Osteocyte (in vitro differentiated cells): ENCODE measurements around the gene TNFSF13B. TPM values are rescaled to one million over a fixed set of nuclear protein-coding genes. Genes with fewer than 3 reads are reported as not detected.

ENCODE experiments used
- DNase-seq: peaks from one replicate; pipeline ENCODE4 v3.0.0; 2021; ENCODE audit warnings: mixed read lengths; ENCODE audit not compliant: unreplicated experiment; ENCODE audit errors: extremely low spot score
- H3K27ac Mint-ChIP-seq: one replicate; pipeline ENCODE4 v1.8.0; 2021; ENCODE audit warnings: mild to moderate bottlenecking, mixed read lengths; ENCODE audit not compliant: unreplicated experiment
- H3K27me3 Mint-ChIP-seq: one replicate; pipeline ENCODE4 v1.8.0; 2021; ENCODE audit warnings: mixed read lengths; ENCODE audit not compliant: unreplicated experiment
- H3K36me3 Mint-ChIP-seq: one replicate; pipeline ENCODE4 v1.8.0; 2021; ENCODE audit warnings: mixed read lengths; ENCODE audit not compliant: unreplicated experiment
- H3K4me1 Mint-ChIP-seq: one replicate; pipeline ENCODE4 v1.8.0; 2021; ENCODE audit warnings: mixed read lengths; ENCODE audit not compliant: unreplicated experiment
- H3K4me3 Mint-ChIP-seq: one replicate; pipeline ENCODE4 v1.8.0; 2021; ENCODE audit warnings: mild to moderate bottlenecking, moderate library complexity, mixed read lengths; ENCODE audit not compliant: unreplicated experiment
- H3K9me3 Mint-ChIP-seq: one replicate; pipeline ENCODE4 v1.8.0; 2021; ENCODE audit warnings: mixed read lengths; ENCODE audit not compliant: unreplicated experiment
- CTCF ChIP-seq: fragments of 200-600 bp; sonication (generic); IDR thresholded peaks from 2 replicates; pipeline ENCODE4 v1.5.0; 2021; ENCODE audit warnings: antibody characterized with exemption, mild to moderate bottlenecking, moderate library complexity
- total RNA-seq: library from RNA; stranded (reverse); gene quantifications from 2 replicates; pipeline ENCODE4 v1.2.1, GENCODE V29; 2021

Gene TNFSF13B
- total RNA-seq, 1 donor from 2014 or later, result 1.7 TPM

DNA sequence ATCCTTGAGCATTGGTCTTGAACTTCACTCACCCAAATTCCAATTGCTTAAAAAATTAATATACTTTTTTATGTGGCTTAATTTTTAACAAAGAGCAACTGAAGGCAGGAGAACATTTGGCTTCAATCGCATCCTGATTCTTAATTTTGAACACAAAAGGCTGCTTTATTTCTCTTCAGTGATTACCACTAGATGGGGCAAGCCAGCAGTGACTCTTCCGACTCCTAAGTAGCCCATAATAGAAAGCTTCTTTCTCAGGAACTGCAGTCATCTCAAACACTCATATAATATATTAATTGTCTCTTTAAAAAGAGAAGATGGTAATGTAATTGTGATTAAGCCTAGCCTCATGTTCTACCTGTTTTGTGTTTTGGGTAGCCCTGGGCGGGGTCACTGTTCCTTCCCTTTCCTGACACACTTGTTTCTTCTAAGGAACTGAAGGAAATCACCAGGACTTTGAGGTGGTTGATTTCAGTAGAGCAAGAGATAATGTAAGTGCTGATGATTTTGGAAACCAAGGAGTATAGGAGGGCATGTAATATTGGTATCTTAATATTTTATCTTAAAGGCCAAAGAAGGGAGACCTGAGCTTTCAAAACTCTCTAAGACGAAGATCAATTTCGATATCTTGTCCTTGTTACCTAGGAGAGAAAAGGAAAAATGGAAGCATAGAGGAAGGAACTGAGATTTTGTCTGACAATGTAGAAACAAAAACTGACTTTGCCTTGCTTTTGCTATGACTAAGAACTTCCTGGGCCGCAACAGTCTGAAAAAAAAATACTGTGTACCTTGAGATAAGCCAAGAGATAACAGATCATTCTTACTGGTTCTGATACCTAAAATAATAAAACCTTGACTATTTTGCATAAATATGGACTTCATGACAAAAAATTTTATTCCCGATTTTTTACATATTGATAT, 73.1 kb downstream of the TNFSF13B start:
- Mint-ChIP-seq H3K36me3 (no peaks in the 10 kb centered on the region), H3K27ac (no peak overlapping the region), H3K4me1 (no peaks in the 10 kb centered on the region), H3K4me3 (no peak overlapping the region), H3K9me3 (no peaks in the 10 kb centered on the region), H3K27me3 (peaks cover 68% of the 10 kb centered on the region)
- TF ChIP-seq CTCF, result peak; percentile 79
- DNase-seq, result no peak

DNA sequence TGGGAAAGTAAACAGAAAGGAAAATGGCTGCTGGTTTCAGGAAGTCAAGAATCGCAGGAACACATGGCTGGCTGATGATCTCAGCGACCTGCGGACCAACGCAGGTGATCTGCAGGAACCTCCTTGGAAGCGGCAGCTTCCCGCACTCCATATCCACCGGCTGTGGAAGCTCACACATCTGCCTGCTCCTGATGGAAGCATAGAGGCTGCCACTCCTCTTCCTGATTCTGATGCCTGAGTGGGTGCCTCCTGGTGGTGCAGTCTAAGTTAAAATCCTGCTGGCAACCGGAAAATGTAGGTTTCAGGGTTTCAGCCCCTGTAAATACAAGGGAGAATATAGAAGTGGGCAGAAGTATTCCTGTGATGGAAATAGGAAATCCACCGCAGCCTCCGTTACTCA, 75.5 kb downstream of the TNFSF13B start:
- Mint-ChIP-seq H3K27ac (no peak overlapping the region), H3K36me3 (no peaks in the 10 kb centered on the region), H3K4me1 (no peaks in the 10 kb centered on the region), H3K4me3 (no peak overlapping the region), H3K27me3 (peaks cover 57% of the 10 kb centered on the region), H3K9me3 (no peaks in the 10 kb centered on the region)
- no peak for DNase-seq
- no peak for TF ChIP-seq CTCF

GRCh38 chr13:108346376-108346775, 76.9 kb downstream of the TNFSF13B start:
- Mint-ChIP-seq H3K9me3 (no peaks in the 10 kb centered on the region), H3K27me3 (peaks cover 56% of the 10 kb centered on the region), H3K4me3 (no peak overlapping the region), H3K4me1 (no peaks in the 10 kb centered on the region), H3K36me3 (no peaks in the 10 kb centered on the region), H3K27ac (no peak overlapping the region)
- no peak for DNase-seq
- TF ChIP-seq CTCF, result no peak

DNA sequence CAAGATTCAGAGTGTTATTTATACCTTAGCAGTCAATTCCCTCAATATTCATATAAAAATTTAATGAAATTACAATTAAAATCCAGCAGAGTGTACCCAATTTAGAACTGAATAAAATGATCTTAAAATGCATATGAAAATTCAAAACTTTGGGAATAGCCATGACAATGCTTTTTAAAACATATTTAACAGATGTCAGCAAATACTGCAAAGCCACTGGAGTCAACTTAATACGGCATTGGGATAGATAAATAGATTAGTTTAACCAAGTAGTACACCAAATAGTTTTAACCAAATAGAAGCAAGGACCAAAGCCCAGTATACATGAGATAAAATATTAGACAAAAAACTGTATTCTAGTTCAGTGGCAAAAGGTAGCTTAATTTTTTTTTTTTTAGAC, 79.8 kb downstream of the TNFSF13B start:
- Mint-ChIP-seq H3K27ac (no peak overlapping the region), H3K4me1 (no peaks in the 10 kb centered on the region), H3K27me3 (peaks cover 60% of the 10 kb centered on the region), H3K4me3 (no peak overlapping the region), H3K9me3 (no peaks in the 10 kb centered on the region), H3K36me3 (no peaks in the 10 kb centered on the region)
- no peak for DNase-seq
- TF ChIP-seq CTCF, result no peak

DNA sequence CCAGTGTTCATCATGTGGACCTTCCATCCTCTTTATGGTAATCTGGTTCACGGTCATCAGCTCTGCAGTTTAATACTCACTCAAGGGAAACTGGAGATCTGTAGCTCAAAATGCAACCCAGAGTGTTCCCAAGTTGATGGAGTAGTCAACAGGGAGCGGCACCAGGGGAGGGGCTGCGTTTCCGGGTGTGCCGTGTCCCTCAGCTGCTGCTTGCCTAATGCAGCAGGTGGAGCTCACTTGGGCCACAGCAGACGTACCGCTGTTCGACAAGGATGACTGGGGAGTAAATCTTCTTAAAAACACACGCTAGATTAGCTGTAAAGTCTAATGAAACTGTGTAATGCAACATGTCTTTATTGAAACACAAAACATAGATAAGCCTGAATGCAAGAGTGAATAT, 81.1 kb downstream of the TNFSF13B start:
- no peak for TF ChIP-seq CTCF
- H3K27me3 Mint-ChIP-seq, result peaks cover 63% of the 10 kb centered on the region
- no peaks in the 10 kb centered on the region for H3K4me1 Mint-ChIP-seq
- no peak overlapping the region for H3K27ac Mint-ChIP-seq
- H3K4me3 Mint-ChIP-seq, result no peak overlapping the region
- H3K9me3 Mint-ChIP-seq, result no peaks in the 10 kb centered on the region
- DNase-seq, result no peak
- no peaks in the 10 kb centered on the region for H3K36me3 Mint-ChIP-seq
